HG03457 (cell line): ENCODE results near the gene CHAD.
"Not testable (repeated sequence)": the region's sequence is repeated elsewhere in the genome, so short reads cannot be mapped to it uniquely, and the experiment has no call there.

ENCODE experiments used
- ATAC-seq: cut with Tn5 transposase; IDR thresholded peaks from one replicate; pipeline ENCODE4 v1.9.1; 2021; ENCODE audit warnings: moderate number of reproducible peaks; ENCODE audit not compliant: unreplicated experiment

The CHAD gene

DNA sequence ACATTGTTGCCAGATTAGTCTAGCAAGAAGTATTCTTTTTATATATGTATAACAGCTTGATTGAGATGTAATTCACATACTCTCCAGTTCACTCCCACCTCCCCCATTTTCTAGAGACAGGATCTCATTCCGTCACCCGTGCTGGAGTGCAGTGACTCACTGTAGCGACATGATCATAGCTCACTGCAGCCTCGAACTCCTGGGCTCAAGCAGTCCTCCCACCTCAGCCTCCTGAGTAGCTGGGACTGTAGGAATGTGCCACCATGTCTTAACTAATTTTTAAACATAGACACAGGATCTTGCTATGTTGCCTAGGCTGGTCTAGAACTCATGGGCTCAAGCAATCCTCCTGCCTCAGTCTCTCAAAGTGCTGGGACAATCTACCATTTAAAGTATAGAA lies 6.7 kb upstream of the CHAD start:
- ATAC-seq, result no peak

GRCh38 chr17:50474523-50474922 lies 5.8 kb upstream of the CHAD start:
- no peak for ATAC-seq

DNA sequence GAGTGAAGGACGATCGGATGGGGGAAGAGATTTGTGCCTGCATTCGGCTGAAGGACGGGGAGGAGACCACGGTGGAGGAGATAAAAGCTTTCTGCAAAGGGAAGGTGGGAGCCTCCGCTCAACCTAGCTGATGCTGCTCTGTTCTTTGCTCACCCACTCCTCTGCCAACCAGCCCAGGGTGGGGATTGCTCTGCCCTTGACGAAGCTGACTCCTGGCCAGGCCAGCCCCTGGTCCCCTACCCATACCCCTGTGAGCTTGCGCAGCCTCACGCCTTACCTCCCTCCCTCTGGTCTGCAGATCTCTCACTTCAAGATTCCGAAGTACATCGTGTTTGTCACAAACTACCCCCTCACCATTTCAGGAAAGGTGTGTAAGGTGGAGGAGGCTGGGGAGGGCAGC lies 5.2 kb upstream of the CHAD start:
- no peak for ATAC-seq

GRCh38 chr17:50472761-50473161 lies 4.1 kb upstream of the CHAD start:
- not testable (repeated sequence) for ATAC-seq

GRCh38 chr17:50472286-50472685 lies 3.6 kb upstream of the CHAD start:
- ATAC-seq, result no peak

GRCh38 chr17:50471009-50471905 lies 2.6 kb upstream of the CHAD start:
- no peak for ATAC-seq

DNA sequence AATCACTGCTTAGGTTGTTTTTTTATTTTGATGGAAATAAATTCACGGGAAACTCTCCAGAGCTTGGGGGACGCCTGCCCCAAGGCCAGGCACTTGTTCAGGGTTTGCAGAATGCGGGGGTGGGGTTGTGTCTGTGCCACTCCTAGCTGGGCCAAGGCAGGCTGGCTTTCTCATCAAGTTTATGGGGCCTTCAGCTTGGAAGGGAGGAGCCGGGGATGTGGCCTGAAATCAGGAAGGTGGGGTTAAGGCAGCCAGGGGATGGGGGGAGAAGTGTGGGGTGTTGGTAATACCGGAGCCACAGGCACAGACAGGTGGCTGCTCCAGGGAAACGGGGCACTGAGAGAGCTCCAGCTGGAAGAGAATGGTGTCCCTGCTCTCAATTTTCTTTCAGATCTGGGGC lies 1.7 kb upstream of the CHAD start:
- ATAC-seq, result no peak

DNA sequence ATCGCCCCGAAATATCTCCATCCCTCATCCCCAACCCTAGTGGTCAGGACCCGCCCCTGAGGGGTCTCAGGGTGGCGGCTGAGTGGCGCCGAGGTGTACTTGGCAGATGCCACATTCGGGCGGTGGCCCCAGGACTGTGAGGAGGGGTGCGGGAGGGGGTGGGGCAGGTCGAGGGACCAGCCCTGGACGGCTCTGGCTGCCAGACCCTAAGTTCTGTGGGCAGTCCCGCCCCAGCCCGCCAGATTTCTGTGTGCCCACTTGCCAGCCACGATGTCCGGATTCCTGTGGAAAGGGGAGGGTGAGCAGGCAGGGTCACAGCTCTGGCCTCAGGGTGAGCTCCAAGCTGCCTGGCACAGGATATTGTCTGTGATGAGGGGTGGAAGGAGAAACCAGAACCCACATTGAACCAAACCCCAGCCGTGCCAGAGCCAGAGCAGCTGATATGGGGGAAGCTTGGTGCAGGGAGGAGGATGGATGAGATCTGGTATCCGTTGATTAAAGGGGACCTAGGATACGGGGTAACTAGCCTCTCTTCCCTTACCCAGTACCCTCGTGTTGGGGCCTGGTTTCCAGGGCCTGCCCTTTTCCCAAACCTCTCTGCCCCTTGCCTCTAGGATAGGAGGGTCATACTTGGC lies 1.1 kb upstream of the CHAD start:
- no peak for ATAC-seq

DNA sequence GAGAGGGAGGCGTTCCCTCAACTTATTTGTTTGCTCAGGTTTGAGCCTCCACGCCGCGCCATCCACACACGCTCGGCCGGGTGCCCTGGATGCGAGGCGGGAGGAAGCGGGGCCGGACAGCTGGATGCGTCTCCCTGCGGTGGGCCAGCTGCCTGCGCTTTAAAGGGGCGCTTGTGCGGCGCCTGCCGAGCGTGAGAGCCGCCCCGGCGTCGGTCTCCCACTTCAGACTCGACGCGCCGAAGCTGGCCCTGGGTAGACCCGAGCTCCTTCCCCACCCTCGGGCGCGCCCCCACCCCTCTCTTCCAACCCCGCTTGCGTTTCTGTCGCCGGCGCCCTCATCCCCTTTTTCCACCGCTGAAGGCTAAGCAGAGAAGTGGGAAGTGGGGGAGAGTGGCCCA lies 527 bp upstream of the CHAD start:
- no peak for ATAC-seq

- no peak for ATAC-seq
Observed at GRCh38 chr17:50467855-50468303, 801 bp downstream of the CHAD start.

DNA sequence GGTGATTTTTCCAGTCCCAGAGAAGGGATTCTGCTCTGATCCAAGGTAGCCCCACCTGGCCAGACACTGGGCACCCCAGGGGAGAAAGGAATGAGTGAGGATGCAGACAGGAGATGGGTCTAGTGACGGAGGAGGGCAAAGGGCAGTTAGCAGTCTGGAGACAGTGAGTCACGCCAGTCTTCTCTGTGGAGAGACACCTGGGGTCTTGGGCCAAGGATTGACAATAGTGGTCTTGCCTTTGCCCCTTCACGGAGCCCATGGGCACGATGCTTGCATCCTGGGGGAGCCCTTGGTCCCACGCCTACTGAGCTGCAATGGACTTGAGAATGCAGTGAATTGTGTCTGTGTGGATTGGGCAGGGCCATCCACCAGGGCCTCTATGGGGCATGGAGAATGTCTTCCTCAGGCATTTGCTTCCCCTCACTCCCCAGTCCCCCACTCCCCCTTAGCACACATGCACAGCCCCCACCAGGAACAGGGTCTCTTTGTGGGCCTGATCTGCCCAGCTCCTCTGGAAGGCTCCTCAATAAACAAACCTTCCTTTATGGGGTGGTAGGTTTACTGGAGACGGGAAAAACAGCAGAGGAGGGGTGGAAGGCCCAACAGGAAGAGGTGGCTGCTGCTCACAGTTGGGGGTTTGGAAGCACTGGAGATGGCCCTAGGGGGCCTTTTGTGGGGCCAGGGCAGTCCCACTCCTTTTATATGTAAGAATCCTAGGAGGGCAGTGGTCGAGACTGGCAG lies 1.4 kb downstream of the CHAD start:
- no peak for ATAC-seq

GRCh38 chr17:50466371-50467113 lies 2.1 kb downstream of the CHAD start:
- no peak for ATAC-seq

GRCh38 chr17:50465635-50466034 lies 3.0 kb downstream of the CHAD start:
- no peak for ATAC-seq

DNA sequence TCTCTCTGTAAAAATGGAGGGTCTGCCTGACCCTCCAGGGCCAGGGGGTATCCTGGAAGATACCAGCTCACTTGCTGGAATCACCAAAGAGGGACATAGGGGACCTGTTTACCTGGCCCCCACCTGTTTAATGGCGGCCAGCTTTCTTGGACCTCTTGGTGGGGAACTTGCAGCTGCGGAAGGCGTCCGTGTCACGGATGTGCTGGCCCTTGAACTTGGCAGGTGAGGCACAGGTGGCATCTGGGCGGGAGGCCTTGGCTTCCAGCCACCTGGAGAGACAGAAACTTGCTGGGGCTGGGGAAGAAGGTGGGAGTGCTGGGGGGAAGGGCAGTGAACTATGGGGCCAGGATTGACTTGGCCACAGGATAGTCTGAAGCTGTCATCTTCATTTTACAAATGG lies 3.5 kb downstream of the CHAD start:
- no peak for ATAC-seq

- ATAC-seq, result no peak
Observed at GRCh38 chr17:50464736-50465135, 3.9 kb downstream of the CHAD start.

GRCh38 chr17:50464121-50464520 lies 4.6 kb downstream of the CHAD start:
- no peak for ATAC-seq

GRCh38 chr17:50462446-50462845 lies 6.2 kb downstream of the CHAD start:
- no peak for ATAC-seq

DNA sequence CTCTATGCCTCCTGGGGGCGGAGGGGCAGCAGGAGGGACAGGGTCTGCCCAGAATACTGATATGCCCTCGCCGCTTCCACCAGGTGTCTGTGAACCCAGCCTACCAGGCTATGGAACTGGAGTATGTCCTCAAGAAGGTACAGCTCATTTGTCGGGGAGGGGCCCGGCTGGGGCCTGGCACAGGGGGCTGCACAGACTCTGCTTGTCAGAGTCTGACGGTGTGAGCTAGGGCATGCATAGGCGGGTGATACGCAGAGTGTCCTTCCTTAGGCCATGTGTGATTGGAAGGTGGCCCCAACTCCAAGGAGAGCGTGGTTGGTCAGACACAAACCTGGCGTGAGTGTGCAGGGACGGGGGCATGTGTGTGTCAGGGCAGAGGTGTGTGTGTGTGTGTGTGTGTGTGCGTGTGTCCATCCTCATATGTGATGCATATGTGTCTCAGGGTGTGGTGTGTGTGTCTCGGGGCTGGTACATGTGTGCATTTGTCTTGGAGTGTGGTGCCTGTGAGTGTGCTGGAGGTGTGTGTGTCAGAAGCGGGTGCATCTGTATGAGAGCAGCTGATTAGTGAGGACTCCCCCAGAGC lies 7.0 kb downstream of the CHAD start:
- ATAC-seq, result no peak

- ATAC-seq, result no peak
Observed at GRCh38 chr17:50460831-50461526, 7.7 kb downstream of the CHAD start.

- no peak for ATAC-seq
Observed at GRCh38 chr17:50459756-50460155, 8.9 kb downstream of the CHAD start.
